HepG2 (cell line): ENCODE measurements around the gene SRXN1. TPM values are rescaled to one million over a fixed set of nuclear protein-coding genes. Genes with fewer than 3 reads are reported as not detected.

Source experiments
- GRHL1 ChIP-seq: sonication (generic); formaldehyde crosslinking; conservative IDR thresholded peaks from 2 replicates; pipeline ENCODE4 v1.8.0; 2022; ENCODE audit warnings: missing genetic modification reagents
- HES4 ChIP-seq: sonication (generic); formaldehyde crosslinking; IDR thresholded peaks from 2 replicates; pipeline ENCODE4 v1.9.0; 2021; ENCODE audit warnings: mild to moderate bottlenecking, missing genetic modification reagents, borderline replicate concordance
- KMT2B ChIP-seq: IDR thresholded peaks from 2 replicates; pipeline ENCODE4 v1.6.1; 2016; ENCODE audit warnings: missing genetic modification reagents, missing compliant biosample characterization
- POLR2AphosphoS2 ChIP-seq: IDR thresholded peaks from 2 replicates; pipeline ENCODE4 v1.6.1; 2011; ENCODE audit warnings: low read depth, low read length, improper control_type of control experiment
- RFXAP ChIP-seq: sonication (generic); formaldehyde crosslinking; IDR thresholded peaks from 2 replicates; pipeline ENCODE4 v1.4.0; 2020; ENCODE audit warnings: missing genetic modification reagents, borderline replicate concordance
- RNF2 ChIP-seq: fragments of 450-650 bp; conservative IDR thresholded peaks from 2 replicates; pipeline ENCODE4 v1.6.1; 2016; ENCODE audit warnings: low read depth
- SKIL ChIP-seq: sonication (generic); formaldehyde crosslinking; IDR thresholded peaks from 2 replicates; pipeline ENCODE4 v1.8.0; 2022; ENCODE audit warnings: missing genetic modification reagents, mild to moderate bottlenecking, moderate library complexity, borderline replicate concordance
- TFDP1 ChIP-seq: IDR thresholded peaks from 2 replicates; pipeline ENCODE4 v1.6.1; 2016; ENCODE audit warnings: missing compliant biosample characterization, missing genetic modification reagents, borderline replicate concordance
- TRAFD1 ChIP-seq: sonication (generic); formaldehyde crosslinking; IDR thresholded peaks from 2 replicates; pipeline ENCODE4 v1.5.1; 2020; ENCODE audit warnings: missing genetic modification reagents, mild to moderate bottlenecking, borderline replicate concordance
- ZNF326 ChIP-seq: sonication (generic); formaldehyde crosslinking; IDR thresholded peaks from 2 replicates; pipeline ENCODE4 v1.4.0; 2020; ENCODE audit warnings: missing genetic modification reagents, borderline replicate concordance
- polyA plus RNA-seq, 8 experiments: library from polyadenylated mRNA; depleted of rRNA in 3 of 8; stranded (reverse) in 7 of 8; unstranded in 1 of 8; fragments of >200 nt; fragmentation: Illumina TruSeq in 4 of 8; extraction: Trizol in 4 of 8; gene quantifications; 2 replicates each; pipeline versions ENCODE4 v1.2.1 to v1.2.3, GENCODE V29; 2011 to 2016; ENCODE audit warnings: low read depth in 4 of 8, missing spikeins in 1 of 8, mixed read lengths in 1 of 8; ENCODE audit not compliant: insufficient read depth in 1 of 8
- total RNA-seq, 5 experiments: library from RNA; depleted of rRNA; stranded (reverse); fragments of >200 nt; fragmentation: Illumina TruSeq; extraction: Trizol; gene quantifications; 2 replicates each; pipeline ENCODE4 v1.2.3, GENCODE V29; 2016; ENCODE audit warnings: low read depth in 1 of 5

The SRXN1 gene
- total and polyA plus RNA-seq, 2 of the 13 experiments (the other 11 are each of a cell fraction or from before 2014, with no cell fraction given): 29.9 to 87.7 TPM

GRCh38 chr20:650281-650680 is 2.7 kb downstream of the SRXN1 start (continued):
- TF ChIP-seq HES4 (no peak), SKIL (CRISPR knock-in tag) (no peak), RNF2 (no peak), KMT2B (CRISPR knock-in tag) (no peak), RFXAP (CRISPR knock-in tag) (no peak), TRAFD1 (CRISPR knock-in tag) (no peak), TFDP1 (no peak), ZNF326 (CRISPR knock-in tag) (no peak), GRHL1 (no peak), POLR2AphosphoS2 (no peak)
